ENCODE data around the gene MLKL. TPM values are rescaled to one million over a fixed set of nuclear protein-coding genes. Genes with fewer than 3 reads are reported as not detected.
"Not testable (repeated sequence)": the region's sequence is repeated elsewhere in the genome, so short reads cannot be mapped to it uniquely, and the experiment has no call there.

MLKL gene
- total RNA-seq, 1 donor from 2014 or later: 4.3 TPM

GRCh38 chr16:74713876-74714275 is 13.2 kb upstream of the MLKL start:
- DNase-seq (ENCODE audit: missing footprints) (no peak), ATAC-seq (no peak)
- intact Hi-C loops (cut with DNase I): no loop called here

GRCh38 chr16:74713325-74713724 is 12.7 kb upstream of the MLKL start:
- ATAC-seq: no peak
- no peak for DNase-seq (ENCODE audit: missing footprints)
- intact Hi-C loops (cut with DNase I): no loop called here

GRCh38 chr16:74711938-74712337 is 11.3 kb upstream of the MLKL start:
- DNase-seq (ENCODE audit: missing footprints) (no peak), ATAC-seq (no peak)
- intact Hi-C loops (cut with DNase I): no loop called here

- intact Hi-C loops (cut with DNase I): no loop called here
- no peak for DNase-seq (ENCODE audit: missing footprints)
- ATAC-seq: no peak
These were observed 9.7 kb upstream of the MLKL start for GRCh38 chr16:74710401-74710800.

GRCh38 chr16:74709441-74709877 is 8.8 kb upstream of the MLKL start:
- intact Hi-C loops (cut with DNase I): loop anchor here (2.0 to 10.0 kb wide), 3 partner anchors 108 to 405 kb away; partner anchors contain the start of gene LDHD
- ATAC-seq (peak; percentile 83), DNase-seq (ENCODE audit: missing footprints) (peak; percentile 79)

GRCh38 chr16:74700116-74700437 is 585 bp downstream of the MLKL start:
- peak; percentile 35 for ATAC-seq
- DNase-seq (ENCODE audit: missing footprints): no peak
- intact Hi-C loops (cut with DNase I): loop anchor here (10.0 kb wide), 1 partner anchor 415 kb away; the partner anchor contains the start of gene LDHD

GRCh38 chr16:74699666-74700065 is 996 bp downstream of the MLKL start:
- no peak for DNase-seq (ENCODE audit: missing footprints)
- intact Hi-C loops (cut with DNase I): loop anchor here (10.0 kb wide), 1 partner anchor 415 kb away; the partner anchor contains the start of gene LDHD

GRCh38 chr16:74698222-74698621 is 2.4 kb downstream of the MLKL start:
- ATAC-seq (no peak), DNase-seq (ENCODE audit: missing footprints) (no peak)
- intact Hi-C loops (cut with DNase I): no loop called here

More at GRCh38 chr16:74699666-74700065, 996 bp downstream of the MLKL start:
- no peak for ATAC-seq

- ATAC-seq (peak; percentile 97), DNase-seq (ENCODE audit: missing footprints) (peak; percentile 89)
- intact Hi-C loops (cut with DNase I): loop anchor here (2.0 kb wide), 1 partner anchor 29 kb away; the partner anchor contains the start of gene RFWD3
These were observed 4.9 kb downstream of the MLKL start for GRCh38 chr16:74695450-74696422.

- no peak for ATAC-seq
- intact Hi-C loops (cut with DNase I): no loop called here
- DNase-seq (ENCODE audit: missing footprints): no peak
These were observed 9.4 kb downstream of the MLKL start for GRCh38 chr16:74691093-74691855.

GRCh38 chr16:74682556-74682955 is 18.1 kb downstream of the MLKL start:
- intact Hi-C loops (cut with DNase I): no loop called here
- DNase-seq (ENCODE audit: missing footprints): no peak
- no peak for ATAC-seq

GRCh38 chr16:74680681-74681080 is 20.0 kb downstream of the MLKL start:
- ATAC-seq (no peak), DNase-seq (ENCODE audit: missing footprints) (no peak)
- intact Hi-C loops (cut with DNase I): no loop called here

GRCh38 chr16:74679983-74680382 is 20.7 kb downstream of the MLKL start:
- no peak for ATAC-seq
- intact Hi-C loops (cut with DNase I): no loop called here
- no peak for DNase-seq (ENCODE audit: missing footprints)

GRCh38 chr16:74677868-74678267 is 22.8 kb downstream of the MLKL start:
- ATAC-seq (no peak), DNase-seq (ENCODE audit: missing footprints) (no peak)
- intact Hi-C loops (cut with DNase I): no loop called here

- DNase-seq (ENCODE audit: missing footprints): no peak
- ATAC-seq: no peak
- intact Hi-C loops (cut with DNase I): no loop called here
These were observed 26.8 kb downstream of the MLKL start for GRCh38 chr16:74673876-74674275.

- intact Hi-C loops (cut with DNase I); DNase-seq (ENCODE audit: missing footprints); ATAC-seq: not testable (repeated sequence)
These were observed 31.8 kb downstream of the MLKL start for GRCh38 chr16:74668877-74669276.

- intact Hi-C loops (cut with DNase I): loop anchor here (2.0 kb wide), 1 partner anchor 28 kb away; no protein-coding TSS in a partner anchor
- DNase-seq (ENCODE audit: missing footprints): no peak
- no peak for ATAC-seq
These were observed 33.4 kb downstream of the MLKL start for GRCh38 chr16:74667255-74667700.

GRCh38 chr16:74666425-74667254 is 34.0 kb downstream of the MLKL start, which contains the start of gene RFWD3:
TSS of gene RFWD3 (minus strand) at chr16:74666877. CDS start at chr16:74661449, 5,428 bp downstream.
- peak; percentile 97 for DNase-seq (ENCODE audit: missing footprints)
- ATAC-seq: peak; percentile 100
- intact Hi-C loops (cut with DNase I): loop anchor here (2.0 kb wide), 1 partner anchor 28 kb away; no protein-coding TSS in a partner anchor

Measured in Right ventricle myocardium inferior (tissue), 1 donor.